HG02678 (cell line): Measurements from ENCODE around the gene PAX8.

Experiments used
- ATAC-seq: cut with Tn5 transposase; IDR thresholded peaks from one replicate; pipeline ENCODE4 v1.9.1; 2021; ENCODE audit warnings: mild to moderate bottlenecking, moderate library complexity; ENCODE audit not compliant: unreplicated experiment

PAX8 gene

GRCh38 chr2:113209011-113209645, 69.6 kb downstream of the PAX8 start:
- no peak for ATAC-seq

DNA sequence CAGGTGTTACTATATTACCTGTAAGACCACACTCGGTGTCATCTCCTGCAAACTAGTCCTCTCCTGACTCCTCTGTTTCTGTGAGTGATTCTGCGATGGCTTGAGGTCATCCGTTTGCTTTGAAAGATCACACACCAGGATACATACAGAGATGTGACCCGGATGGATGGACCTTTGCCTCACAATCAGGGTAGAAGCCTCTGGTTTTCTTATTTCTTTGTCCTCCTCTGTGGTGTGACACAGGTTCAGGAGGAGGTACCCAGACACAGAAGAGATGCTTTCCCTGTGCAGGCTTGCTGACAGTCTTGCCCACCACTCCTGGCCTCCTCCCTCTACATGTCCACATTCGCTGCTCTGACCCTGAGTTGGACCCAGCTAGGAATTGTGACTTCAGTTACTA, 70.3 kb downstream of the PAX8 start:
- ATAC-seq = no peak

DNA sequence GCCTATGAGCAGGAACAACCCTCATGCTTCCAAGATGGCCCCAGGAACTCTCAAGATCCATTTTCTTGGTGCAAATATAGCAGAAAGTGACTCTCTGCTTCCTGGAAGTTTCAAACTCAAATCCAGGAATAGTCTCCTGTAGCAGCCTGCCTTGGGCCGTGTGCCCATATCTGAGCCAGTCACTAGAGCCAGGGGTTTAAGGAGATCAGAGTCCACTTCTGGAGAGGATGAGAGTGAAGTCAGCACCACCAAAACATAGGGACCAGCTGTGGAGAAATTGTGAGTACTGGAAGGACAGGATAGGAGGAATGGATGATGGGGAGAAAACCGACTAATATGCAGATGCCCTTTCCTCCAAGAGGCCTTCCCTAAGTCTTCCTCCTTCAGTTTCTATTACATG, 71.7 kb downstream of the PAX8 start:
- ATAC-seq = no peak

DNA sequence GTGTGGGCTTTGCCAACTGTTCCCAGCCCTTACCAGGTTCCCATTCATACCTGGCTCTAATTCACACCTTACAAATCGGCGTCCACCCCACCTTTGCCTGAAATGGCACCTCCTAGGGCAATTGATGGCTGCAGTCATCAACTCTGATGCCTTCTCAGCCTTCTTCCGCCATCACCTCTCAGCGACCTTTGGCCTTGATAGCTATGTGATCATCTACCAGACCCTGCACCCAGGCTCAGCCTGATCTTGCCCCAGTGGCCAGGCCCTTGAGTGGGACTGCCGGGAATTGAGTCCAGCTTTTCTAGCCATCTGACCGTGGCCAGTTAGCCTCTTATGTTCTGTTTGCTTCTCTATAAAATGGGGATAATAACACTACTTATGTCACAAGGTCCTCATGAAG, 72.5 kb downstream of the PAX8 start:
- no peak for ATAC-seq

- ATAC-seq = peak; percentile 74
Measured at GRCh38 chr2:113203901-113204519, 74.7 kb downstream of the PAX8 start.

- no peak for ATAC-seq
Measured at GRCh38 chr2:113203217-113203530, 75.5 kb downstream of the PAX8 start.

DNA sequence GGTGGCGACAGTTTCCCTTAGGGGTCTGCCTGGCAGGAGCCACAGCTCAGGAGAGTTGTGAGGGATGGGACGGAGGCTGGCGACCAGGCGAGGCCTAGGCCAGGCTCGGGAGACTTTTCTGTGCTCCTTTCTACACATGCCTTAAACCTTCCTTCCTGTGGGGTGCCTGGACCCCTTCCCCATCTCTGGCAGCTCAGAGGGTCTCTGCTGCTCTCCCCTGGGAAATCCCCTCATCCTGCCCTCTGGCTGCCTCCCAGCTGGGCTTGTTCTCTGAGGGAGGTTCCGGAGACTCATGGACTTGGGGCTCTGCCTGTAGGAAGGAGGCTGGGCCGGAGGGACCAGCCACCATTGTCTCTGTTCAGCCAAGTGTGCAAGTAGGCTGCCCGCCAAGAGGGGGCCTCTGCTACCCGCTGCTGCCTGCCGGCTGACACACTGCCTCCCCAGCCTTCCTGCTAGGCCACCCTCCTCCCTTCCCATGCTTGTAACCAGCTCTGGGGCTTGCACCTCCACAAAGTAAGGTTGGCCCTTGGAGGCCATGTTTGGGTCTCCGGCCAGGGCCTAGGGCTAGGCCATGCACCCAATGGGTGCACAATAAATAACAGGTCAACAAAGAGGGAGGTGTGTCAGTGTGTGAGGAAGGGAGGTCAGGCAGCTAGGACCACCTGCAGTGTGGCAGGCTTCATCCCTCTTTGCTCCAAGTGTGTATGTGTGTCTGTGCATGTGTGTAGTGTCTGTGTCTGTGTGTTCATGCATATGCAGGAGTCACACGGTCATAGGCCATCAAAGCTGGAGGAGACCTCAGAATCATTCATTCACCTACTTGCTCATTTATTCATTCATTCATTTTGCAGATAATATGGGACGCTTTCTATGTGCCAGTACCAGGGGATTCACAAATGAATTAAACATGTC, 76.2 kb downstream of the PAX8 start:
- no peak for ATAC-seq

- no peak for ATAC-seq
Measured at GRCh38 chr2:113201496-113202304, 77.0 kb downstream of the PAX8 start.

- ATAC-seq = no peak
Measured at GRCh38 chr2:113200736-113201490, 77.8 kb downstream of the PAX8 start.

DNA sequence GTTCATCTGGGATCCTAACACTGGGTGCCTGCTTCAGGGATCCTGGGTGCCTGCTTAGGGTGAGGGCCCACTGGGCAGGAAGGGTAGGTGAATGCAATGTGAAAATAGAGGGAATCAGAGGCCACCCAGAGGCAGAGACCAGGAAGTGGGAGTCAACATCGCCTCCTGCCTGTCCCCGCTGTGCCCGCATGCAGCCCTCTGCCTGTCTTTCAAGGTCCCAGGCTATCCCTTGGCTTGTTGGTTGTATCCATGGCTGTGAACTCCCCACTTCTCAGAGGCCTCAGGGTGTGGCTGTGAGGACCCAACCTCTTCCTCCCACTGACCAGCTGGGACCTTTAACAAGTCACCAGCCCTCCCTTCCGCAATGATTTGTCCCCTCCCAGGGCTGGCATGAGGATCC, 78.5 kb downstream of the PAX8 start:
- ATAC-seq = no peak

GRCh38 chr2:113198790-113199612, 79.7 kb downstream of the PAX8 start:
- peak; percentile 73 for ATAC-seq

GRCh38 chr2:113198048-113198789, 80.5 kb downstream of the PAX8 start:
- ATAC-seq = peak; percentile 21

GRCh38 chr2:113197347-113198047, 81.2 kb downstream of the PAX8 start:
- no peak for ATAC-seq

DNA sequence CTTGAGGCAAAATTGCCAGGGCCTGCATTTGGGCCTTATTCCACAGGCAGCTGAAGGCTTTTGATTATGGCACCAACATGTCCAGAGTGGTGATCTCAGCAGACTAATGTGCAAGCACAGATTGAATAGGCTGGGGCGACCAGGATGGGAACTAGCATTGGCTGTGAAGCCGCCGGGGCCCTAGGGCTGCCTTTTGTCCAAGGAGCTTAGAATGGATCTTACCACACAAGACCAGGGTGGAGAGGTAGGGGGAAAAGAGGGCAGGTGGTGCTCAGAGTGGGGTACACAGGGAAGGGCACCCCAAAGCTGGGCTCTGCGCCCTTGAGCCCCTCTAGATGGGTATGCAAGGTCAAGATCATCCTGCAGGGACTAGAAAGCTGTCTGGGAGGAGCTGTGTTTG, 81.9 kb downstream of the PAX8 start:
- ATAC-seq = no peak

DNA sequence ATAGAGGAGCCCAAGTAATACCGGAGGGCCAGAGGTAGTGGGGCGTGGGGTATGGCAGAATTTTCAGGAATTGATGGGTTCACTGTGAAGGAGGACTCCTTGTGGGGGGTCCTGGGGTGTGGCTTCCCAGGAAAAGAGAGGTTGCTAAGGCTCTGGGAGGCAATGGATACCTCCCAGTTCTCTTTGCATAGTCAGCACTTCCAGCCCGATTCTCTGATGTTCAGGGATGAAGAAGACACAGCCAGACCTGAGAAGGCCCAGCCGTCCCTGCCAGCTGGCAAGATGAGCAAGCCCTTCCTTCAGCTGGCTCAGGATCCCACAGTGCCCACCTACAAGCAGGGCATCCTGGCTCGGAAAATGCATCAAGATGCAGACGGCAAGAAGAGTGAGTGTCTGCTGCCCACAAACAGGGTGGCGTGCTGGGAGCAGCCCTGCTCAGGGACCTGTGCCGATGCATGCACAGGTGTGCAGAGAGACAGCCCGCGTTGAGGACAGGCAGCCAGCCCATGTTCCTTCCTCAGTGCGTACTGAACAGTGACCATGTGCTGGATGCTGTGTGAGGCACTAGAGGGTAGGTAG, 82.7 kb downstream of the PAX8 start:
- no peak for ATAC-seq

DNA sequence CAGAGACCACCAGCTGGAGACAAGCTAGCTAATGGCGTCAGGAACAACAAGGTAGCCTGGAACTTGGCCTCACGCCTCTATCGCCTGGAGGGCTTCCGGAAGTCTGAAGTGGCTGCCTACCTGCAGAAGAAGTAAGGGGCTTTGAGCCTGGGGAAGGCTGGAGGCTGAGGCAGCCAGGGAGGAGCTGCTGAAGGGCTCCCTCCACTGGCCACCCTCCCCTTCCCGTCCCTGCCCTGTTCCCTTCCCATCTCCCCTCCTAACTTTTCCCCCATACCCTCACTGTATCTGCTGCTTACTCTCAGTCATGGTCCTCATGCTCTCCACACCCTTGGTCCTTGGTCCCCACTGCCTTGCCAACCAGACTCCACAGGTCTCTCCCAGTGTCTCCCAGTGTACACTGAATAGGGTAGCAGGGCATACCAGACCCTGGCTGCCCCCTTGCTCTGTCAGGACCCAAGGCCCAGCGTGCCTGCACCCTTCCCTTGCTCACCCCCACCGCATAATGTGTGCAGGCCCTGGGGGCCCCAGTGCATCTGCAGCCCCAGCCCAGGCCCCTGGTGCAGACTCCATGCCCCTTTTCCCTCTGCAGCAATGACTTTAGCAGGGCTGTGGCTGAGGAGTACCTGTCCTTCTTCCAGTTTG, 86.1 kb downstream of the PAX8 start:
- ATAC-seq = no peak

GRCh38 chr2:113190871-113191270, 87.8 kb downstream of the PAX8 start:
- ATAC-seq = no peak

- no peak for ATAC-seq
Measured at GRCh38 chr2:113187771-113188170, 91.0 kb downstream of the PAX8 start.
